HG03460 (cell line): ENCODE measurements around the gene C1orf56.

Experiments
- ATAC-seq: cut with Tn5 transposase; IDR thresholded peaks from one replicate; pipeline ENCODE4 v1.9.1; 2021; ENCODE audit not compliant: unreplicated experiment

The C1orf56 gene

GRCh38 chr1:151024540-151025146 is 22.9 kb upstream of the C1orf56 start:
- no peak for ATAC-seq

GRCh38 chr1:151026460-151026859 is 21.1 kb upstream of the C1orf56 start:
- no peak for ATAC-seq

- ATAC-seq: no peak
Observed at GRCh38 chr1:151032164-151032563, 15.4 kb upstream of the C1orf56 start.

- no peak for ATAC-seq
Observed at GRCh38 chr1:151035167-151035566, 12.4 kb upstream of the C1orf56 start.

- no peak for ATAC-seq
Observed at GRCh38 chr1:151036356-151036755, 11.2 kb upstream of the C1orf56 start, which contains the start of gene BNIPL. BNIPL (plus strand) TSS chr1:151036586; CDS start chr1:151036726, 140 bp downstream.

- no peak for ATAC-seq
Observed at GRCh38 chr1:151037032-151037431, 10.5 kb upstream of the C1orf56 start.

- no peak for ATAC-seq
Observed at GRCh38 chr1:151039521-151039920, 8.0 kb upstream of the C1orf56 start.

- ATAC-seq: no peak
Observed at GRCh38 chr1:151043163-151043562, 4.4 kb upstream of the C1orf56 start.

GRCh38 chr1:151047925-151048644 is 534 bp downstream of the C1orf56 start:
- ATAC-seq: peak; percentile 49

- ATAC-seq: no peak
Observed at GRCh38 chr1:151048645-151049032, 1.1 kb downstream of the C1orf56 start.

GRCh38 chr1:151049458-151049857 is 1.9 kb downstream of the C1orf56 start:
- no peak for ATAC-seq

GRCh38 chr1:151050051-151050688 is 2.6 kb downstream of the C1orf56 start:
- ATAC-seq: no peak

- ATAC-seq: no peak
Observed at GRCh38 chr1:151051356-151052009, 3.9 kb downstream of the C1orf56 start.

- ATAC-seq: no peak
Observed at GRCh38 chr1:151054971-151055547, 7.5 kb downstream of the C1orf56 start.

GRCh38 chr1:151055581-151055980 is 8.0 kb downstream of the C1orf56 start:
- no peak for ATAC-seq

- no peak for ATAC-seq
Observed at GRCh38 chr1:151056149-151056548, 8.6 kb downstream of the C1orf56 start.

- ATAC-seq: no peak
Observed at GRCh38 chr1:151058692-151059091, 11.1 kb downstream of the C1orf56 start.

GRCh38 chr1:151059109-151060006 is 11.8 kb downstream of the C1orf56 start, which contains the start of gene CDC42SE1:
CDC42SE1 (minus strand) TSS chr1:151059622; CDS start chr1:151055730, 3,892 bp downstream.
- ATAC-seq: peak; percentile 76

GRCh38 chr1:151060007-151060656 is 12.6 kb downstream of the C1orf56 start, which contains the start of gene MLLT11:
MLLT11 (plus strand) TSS chr1:151060397; CDS start chr1:151067225, 6,828 bp downstream.
- ATAC-seq: no peak
